ENCODE results near the gene PARD3B.

GRCh38 chr2:205643391-205643885 lies 1098.2 kb downstream of the PARD3B start:
- TF ChIP-seq CTCF (IDR thresholded peaks at IDR 0.05) (no peak), POLR2A (IDR thresholded peaks at IDR 0.05) (no peak), POLR2AphosphoS5 (IDR thresholded peaks at IDR 0.05; ENCODE audit: insufficient read depth in 1 of 2, low read depth in 1 of 2) (no peak)
